Stimulated activated CD8-positive, alpha-beta memory T cell treated with anti-CD3 and anti-CD28 coated beads, Interleukin-4, amount 100 ng/mL, for 1 hour (primary cell): Measurements from ENCODE around the gene PDK2.

Source experiments
- DNase-seq, 2 donors: peaks; one replicate each; pipeline ENCODE4 v3.0.0-alpha.2; 2020; ENCODE audit warnings: low read depth in 2 of 2, low spot score in 1 of 2

PDK2 gene

DNA sequence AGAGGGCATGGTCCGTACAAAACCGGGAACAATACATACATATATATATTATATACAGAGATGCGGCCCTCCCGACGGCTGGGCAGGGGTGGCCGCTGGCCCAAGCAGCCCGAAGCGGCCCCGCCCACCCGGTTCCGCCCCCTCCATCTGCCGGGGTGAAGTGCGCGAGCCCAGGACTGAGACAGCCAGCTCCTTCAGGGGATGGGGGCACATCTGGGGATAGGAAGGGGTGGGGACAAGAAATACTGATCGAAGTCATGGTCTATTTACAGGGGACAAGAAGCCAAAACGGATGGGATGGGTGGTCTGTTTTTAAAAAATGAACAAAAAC, 38.6 kb downstream of the PDK2 start:
- no peak for DNase-seq

DNA sequence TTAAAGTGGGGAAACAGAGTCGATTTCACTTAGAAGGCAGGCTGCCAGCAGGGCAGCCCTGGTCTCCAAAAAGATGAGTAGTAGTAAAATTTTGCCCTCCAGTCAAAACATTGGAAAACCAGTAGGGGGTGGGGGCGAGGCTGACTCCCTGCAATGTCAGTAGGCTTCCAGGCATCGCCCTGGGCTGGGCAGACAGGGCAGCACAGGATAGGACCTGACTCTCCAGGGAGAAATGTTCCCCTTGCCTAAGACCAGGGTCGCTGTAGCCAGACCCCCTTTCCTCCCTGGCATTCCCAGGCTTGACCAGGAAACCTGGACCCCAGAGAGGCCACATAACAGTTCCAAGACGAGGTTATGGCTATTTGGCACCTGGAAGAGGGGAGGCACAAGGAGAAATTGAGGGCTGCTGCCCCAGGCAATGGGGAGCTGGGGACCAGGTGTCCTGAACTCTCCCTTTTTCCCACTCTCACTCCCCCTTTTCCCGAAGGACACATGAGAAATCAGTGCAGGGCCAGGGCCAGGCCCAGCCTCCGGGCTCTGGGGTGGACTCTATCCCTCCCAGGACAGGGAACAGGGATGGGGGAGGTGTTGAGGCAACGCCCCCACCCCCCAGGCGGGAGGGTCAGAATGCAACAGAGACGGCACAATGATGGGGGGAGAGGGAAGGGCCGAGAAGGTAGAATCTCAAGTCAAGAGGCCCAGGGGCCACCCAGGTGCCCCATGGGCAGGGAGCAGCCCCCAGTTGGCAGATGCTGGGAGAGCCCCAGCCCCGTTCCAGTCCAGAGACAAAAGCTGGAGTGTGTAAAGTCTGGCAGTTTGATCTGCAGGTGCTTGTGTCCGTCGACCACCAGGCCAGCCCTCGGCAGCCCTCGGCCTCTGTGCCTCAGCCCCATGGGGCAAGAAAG, 39.3 kb downstream of the PDK2 start:
- no peak for DNase-seq

DNA sequence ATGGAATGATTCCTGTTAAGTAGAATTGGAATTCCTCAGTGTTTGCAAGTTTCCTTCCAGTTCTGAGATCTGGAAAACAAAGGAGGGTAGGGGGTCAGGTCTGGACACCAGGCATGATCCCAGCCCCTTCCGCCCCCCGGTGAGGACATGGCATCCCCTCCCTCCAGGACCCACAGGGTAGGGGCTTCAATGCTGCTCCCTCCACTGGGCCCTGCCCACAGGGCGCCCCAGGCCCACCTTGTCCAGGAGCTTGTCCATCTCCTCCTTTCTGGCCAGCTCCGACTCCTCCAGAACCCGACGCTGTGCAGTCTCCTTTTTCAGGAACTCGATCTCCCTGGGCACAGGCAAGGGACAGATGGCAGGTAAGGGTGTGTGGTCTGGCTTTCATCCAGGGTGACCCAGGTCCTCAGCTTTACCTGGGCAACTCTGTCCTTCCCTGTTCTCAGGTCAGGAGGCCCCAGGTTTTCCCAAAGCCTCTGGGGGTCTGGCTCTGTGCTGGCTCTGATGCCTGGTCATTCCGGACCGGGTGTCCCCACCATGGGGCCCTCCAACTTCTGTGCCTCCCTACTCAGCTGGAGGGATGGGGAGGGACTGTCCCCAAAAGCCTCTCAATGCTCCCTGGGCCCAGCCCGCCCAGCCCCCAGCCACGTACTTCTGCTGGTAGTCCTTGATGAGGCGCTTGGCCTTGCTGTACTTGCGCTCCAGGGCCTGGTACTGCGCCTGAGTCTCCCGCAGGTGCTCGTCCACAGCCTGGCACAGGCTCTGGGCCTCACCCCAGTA, 40.4 kb downstream of the PDK2 start:
- DNase-seq: no peak

DNA sequence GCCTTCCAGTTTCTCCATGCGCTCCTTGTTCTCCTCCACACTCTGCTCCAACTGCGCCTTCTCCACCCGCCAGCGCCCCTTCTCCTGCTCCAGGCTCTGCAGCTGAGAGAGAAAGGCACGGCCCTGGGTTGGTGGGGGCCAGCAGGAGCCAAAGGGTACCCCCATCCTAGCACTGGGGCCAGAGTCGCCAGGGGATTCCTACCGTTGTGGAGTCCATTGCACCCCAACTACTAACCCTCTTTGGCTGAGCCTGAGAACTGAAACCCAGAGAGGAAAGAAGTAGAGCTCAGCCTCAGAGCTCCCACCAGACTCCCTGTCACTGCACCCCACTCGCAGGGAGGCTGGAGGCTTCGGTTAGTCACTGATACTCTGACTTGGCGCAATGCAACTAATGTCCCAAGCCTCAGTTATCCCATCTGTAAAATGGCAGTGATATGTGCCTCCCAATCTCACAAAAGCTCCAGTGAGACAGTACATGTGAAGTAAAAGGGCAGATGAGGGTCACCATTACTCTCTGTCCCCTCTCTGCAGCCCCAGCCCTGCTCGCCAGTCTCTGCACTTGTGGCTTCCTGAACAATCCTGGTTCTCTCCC, 41.0 kb downstream of the PDK2 start:
- DNase-seq: no peak

DNA sequence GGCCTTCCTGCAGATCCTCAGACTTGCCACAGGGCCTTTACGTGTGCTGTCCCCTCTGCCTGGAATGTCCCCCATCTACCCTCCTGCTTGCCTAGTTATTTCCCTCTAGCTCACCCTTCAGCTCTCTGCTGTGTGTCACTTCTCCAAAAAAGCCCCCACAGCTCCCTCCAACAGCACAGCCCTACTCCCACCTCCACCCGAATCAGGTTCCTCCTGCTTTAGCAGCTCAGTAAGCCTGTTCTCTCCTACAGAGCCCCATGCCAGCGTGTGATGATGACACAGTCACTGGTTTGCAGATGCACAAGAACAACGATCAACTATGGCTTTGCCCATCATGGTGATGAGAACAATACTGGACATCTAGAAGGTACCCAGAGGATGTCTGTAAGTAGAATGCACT, 41.9 kb downstream of the PDK2 start:
- DNase-seq: no peak

DNA sequence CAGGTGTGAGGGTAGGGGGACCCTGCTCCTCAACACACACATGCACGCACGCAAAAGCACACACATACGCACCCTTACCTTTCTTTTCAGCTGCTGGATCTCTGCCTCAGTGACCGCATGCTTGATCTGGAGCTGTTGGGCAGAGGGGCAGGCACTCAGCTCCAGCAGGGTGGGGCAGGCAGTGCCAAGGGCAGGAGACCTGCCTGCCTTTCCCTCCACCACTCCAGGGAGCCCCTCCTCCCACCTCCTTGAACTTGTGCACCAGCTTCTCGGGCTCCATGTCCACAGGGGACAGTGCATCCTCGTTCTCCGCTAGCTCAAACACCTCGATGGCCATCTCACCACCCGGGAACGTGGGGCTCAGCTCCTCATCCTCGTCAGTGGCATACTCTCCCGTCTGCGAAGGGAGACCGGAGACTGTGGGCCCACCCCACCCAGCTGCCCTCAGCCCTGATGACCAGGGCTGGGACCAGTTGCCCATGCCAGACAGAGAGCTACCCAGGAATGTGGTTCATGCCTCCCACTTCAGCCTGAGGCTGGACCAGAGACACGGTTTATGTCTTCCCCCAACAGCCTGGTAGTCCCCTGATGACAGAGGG, 44.1 kb downstream of the PDK2 start:
- DNase-seq: no peak

DNA sequence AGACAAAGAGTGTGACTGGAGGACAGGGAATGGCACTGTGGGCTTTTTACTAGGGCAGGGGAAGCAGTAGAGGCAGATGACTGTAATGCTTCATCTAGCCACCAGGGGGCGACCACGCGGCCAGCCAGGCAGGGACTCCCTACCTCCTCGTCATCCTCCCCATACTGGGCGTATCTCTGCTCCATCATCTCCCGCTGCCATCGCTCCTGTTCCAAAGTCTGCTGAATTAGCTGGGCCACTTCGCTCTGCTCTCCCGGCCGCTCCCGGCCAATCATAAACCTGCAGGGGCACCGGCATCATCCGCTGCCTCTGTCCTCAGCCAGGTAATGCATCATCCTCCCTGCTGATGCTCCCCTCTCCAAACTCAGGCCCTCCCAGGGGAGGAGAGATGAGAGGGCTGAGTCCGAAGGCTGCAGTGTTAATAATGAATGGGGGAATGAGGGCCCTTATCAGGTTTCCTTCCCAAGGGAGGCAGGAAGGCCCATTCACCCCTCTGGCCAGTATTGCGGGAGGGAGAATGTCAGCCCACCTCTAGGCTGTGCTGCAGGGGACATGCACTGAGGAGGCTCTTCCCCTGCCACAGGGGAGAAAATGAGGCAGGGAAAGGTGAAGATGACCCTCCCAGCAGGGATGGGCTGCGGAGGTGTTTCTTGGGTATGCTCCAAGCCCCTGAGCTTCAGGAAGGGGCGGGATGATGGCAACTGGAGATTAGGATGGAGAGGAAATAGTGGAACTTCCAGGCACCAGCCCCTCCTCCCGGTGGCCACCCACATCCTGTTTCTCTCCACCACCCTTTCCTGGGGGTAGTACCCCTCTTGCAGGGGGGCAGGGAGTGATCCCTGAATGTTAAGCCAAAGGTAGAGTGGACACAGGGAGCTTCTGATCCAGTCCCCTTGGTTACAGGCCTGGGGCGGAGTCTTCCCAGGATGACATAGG, 45.1 kb downstream of the PDK2 start:
- DNase-seq: peak; percentile 71 to 72

- DNase-seq: no peak
Measured at GRCh38 chr17:50141026-50141744, 46.0 kb downstream of the PDK2 start.

GRCh38 chr17:50141745-50142110, 46.6 kb downstream of the PDK2 start:
- DNase-seq: no peak

DNA sequence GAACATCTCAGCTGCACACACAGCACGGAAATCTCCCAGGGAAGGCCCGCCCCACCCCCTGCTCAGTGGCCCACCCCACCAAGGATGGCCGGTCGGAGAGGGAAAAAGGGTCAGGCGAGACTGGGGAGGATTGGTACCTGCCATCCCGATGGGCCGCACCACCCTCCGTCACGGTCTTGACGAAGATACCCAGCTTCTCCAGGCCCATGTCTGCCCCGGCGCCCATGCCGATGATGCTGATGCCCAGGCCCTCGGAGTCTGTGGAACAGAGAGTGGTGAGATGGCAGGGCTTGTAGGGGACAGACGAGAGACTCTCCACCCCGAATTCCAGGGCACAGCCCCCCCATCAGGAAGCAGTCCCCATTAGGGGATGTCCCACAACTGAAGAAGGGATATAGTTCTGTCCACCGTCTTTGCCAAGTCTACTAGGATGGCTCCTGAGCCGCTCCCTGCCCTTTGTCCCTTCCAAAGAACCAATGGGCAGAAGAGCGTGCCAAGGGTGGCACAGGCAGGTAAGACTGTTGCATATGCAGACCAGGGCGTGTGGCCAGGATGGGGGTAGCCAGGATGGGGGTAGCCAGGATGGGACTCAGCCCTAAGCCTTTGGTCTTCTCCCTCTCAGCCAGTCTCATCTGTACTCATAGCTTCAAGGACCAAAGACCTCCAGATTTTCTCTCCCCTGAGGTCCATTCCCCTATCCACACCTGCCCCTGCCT, 48.5 kb downstream of the PDK2 start:
- DNase-seq: no peak

DNA sequence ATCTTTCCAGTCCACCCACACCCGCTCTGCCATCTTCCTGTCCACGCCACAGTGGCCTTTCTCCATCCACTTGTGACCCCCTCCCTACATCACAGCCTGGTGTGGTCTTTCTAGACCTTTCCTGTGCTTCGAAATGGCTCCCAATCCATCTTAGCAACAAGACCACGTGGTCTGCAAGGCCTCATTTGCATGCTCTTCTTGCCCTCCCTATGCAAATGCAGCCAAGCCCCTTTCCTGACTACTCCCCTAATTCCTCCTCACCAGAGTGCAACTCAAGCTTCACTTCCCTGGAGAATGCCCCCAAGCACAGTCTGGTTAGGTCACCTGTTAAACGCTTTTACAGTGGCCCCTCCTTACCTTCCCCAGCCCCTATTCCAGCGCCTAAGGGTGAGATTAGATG, 49.2 kb downstream of the PDK2 start:
- DNase-seq: no peak

DNA sequence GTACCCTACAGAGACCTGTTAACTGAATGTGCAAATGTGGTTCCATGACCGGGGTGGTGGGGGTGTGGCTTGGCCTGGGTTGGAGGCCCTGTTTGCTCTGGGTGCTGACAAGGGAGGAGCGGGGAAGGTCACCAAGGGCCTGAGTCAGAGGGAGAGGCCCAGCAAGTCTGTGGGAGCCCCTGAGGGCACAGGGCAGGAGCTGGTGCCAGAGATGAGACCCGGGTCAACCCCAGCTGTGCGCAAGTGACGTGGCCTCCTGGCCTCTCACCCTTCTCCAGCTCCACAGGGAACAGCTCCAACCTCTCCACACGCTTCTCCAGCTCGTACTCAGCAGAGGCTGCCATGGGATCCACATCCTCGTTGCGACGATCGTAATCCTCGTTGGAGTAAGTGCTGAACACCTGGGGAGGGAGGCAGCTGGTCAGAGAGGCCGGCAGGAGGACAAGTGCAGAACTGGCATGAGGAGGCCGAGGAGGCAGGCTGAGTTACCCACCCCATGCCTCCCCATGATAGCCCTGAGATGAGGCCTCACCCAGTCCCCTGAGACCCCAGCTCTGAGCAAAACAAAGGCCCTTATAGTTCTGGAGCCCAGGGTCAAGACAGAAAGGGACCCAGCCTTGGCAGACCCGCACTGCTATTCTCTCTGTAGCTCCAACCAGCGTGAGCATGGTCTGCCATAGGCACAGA, 49.8 kb downstream of the PDK2 start:
- no peak for DNase-seq

GRCh38 chr17:50145532-50146229, 50.5 kb downstream of the PDK2 start:
- DNase-seq: no peak

GRCh38 chr17:50146230-50146926, 51.2 kb downstream of the PDK2 start:
- DNase-seq: no peak

DNA sequence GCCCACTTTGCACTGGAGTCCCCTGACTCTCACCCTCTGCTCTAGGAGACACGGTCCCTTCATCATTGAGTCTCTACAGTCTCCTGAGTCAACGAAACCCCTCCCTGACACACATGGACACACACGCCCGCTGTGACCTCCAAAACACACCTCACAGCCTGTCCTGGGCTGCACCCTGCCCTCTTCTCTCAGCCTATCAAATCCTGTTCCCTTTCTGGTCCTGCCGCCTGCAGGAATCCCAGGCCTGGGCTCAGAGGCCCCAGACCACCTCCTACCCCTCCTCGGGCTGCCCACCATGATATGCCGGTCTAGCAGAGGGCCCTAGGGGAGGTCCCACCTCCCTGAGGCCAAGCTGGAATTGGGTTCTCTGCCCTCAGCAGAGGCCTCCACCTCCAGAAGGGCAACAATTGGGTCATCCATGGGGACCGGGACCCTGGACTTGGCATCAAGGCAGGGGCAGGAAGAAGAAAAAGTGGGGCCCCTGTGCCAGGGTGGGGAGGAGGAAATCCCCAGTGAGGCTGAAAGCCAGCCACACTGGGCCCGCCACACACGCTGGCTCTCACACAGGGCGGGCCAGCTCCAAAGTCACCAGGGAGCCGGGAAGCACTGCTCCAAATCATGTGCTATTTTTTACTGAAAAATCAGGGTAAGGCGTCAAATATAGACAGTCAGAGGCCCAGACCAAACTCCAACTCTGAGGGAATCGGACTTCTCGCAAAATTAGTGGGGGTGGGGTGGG, 51.9 kb downstream of the PDK2 start:
- DNase-seq: no peak

- no peak for DNase-seq
Measured at GRCh38 chr17:50147841-50148225, 52.7 kb downstream of the PDK2 start.
